H9 (cell line): ENCODE results near the gene C19orf25. TPM values are rescaled to one million over a fixed set of nuclear protein-coding genes. Genes with fewer than 3 reads are reported as not detected.
A peak's percentile ranks its signal among the peaks of the same experiment; 100 is the strongest.

Source experiments
- DNase-seq: peaks from one replicate; pipeline ENCODE4 v3.0.0-alpha.2; 2017
- H2AFZ ChIP-seq: one replicate; pipeline ENCODE4 v1.6.1; 2013; ENCODE audit warnings: mild to moderate bottlenecking, low read length, control low read depth, moderate library complexity
- H2AK5ac ChIP-seq: 2 replicates; pipeline ENCODE4 v1.6.1; 2013; ENCODE audit warnings: low read length, control low read depth, mixed read lengths; ENCODE audit not compliant: insufficient read length
- H2BK120ac ChIP-seq: one replicate; pipeline ENCODE4 v1.6.1; 2013; ENCODE audit warnings: low read depth, mild to moderate bottlenecking, low read length, control low read depth, inconsistent platforms; ENCODE audit not compliant: poor library complexity, severe bottlenecking
- H2BK12ac ChIP-seq: 2 replicates; pipeline ENCODE4 v1.6.1; 2013; ENCODE audit warnings: low read length, control low read depth, mixed read lengths, low read depth; ENCODE audit not compliant: insufficient read length
- H2BK15ac ChIP-seq: 2 replicates; pipeline ENCODE4 v1.6.1; 2013; ENCODE audit warnings: low read depth, low read length, control low read depth
- H2BK20ac ChIP-seq: one replicate; pipeline ENCODE4 v1.6.1; 2013; ENCODE audit warnings: low read depth, mild to moderate bottlenecking, low read length, control low read depth, inconsistent platforms; ENCODE audit not compliant: poor library complexity, severe bottlenecking
- H2BK5ac ChIP-seq: 2 replicates; pipeline ENCODE4 v1.6.1; 2013; ENCODE audit warnings: low read length, control low read depth, mixed read lengths; ENCODE audit not compliant: insufficient read length
- H3K14ac ChIP-seq: 2 replicates; pipeline ENCODE4 v1.6.1; 2013; ENCODE audit warnings: low read length, control low read depth; ENCODE audit not compliant: insufficient read depth
- H3K18ac ChIP-seq: 2 replicates; pipeline ENCODE4 v1.6.1; 2013; ENCODE audit warnings: low read depth, mild to moderate bottlenecking, mixed read lengths, low read length, control low read depth; ENCODE audit not compliant: insufficient read length
- H3K23ac ChIP-seq: 2 replicates; pipeline ENCODE4 v1.6.1; 2013; ENCODE audit warnings: low read length, control low read depth, mixed read lengths, low read depth; ENCODE audit not compliant: insufficient read length
- H3K23me2 ChIP-seq: 2 replicates; pipeline ENCODE4 v1.6.1; 2013; ENCODE audit warnings: low read depth, mild to moderate bottlenecking, mixed read lengths, low read length, control low read depth; ENCODE audit not compliant: insufficient read length, poor library complexity, severe bottlenecking
- H3K27ac ChIP-seq: 2 replicates; pipeline ENCODE4 v1.5.1; 2013; ENCODE audit warnings: low read length, control low read depth, mixed read lengths, low read depth; ENCODE audit not compliant: insufficient read length
- H3K27me3 ChIP-seq: 2 replicates; pipeline ENCODE4 v1.6.1; 2013; ENCODE audit warnings: low read length, control low read depth, inconsistent platforms; ENCODE audit not compliant: insufficient read depth
- H3K4ac ChIP-seq: 2 replicates; pipeline ENCODE4 v1.6.1; 2013; ENCODE audit warnings: low read depth, mild to moderate bottlenecking, control low read depth, inconsistent platforms, low read length, moderate library complexity
- H3K4me1 ChIP-seq: 2 replicates; pipeline ENCODE4 v1.6.1; 2013; ENCODE audit warnings: low read length, control low read depth, inconsistent platforms; ENCODE audit not compliant: insufficient read depth
- H3K4me2 ChIP-seq: 2 replicates; pipeline ENCODE4 v1.6.1; 2013; ENCODE audit warnings: low read length, control low read depth, mixed read lengths; ENCODE audit not compliant: insufficient read length, insufficient read depth
- H3K56ac ChIP-seq: 2 replicates; pipeline ENCODE4 v1.6.1; 2013; ENCODE audit warnings: low read depth, mild to moderate bottlenecking, mixed read lengths, low read length, control low read depth; ENCODE audit not compliant: insufficient read length
- H3K79me1 ChIP-seq: 2 replicates; pipeline ENCODE4 v1.6.1; 2013; ENCODE audit warnings: low read depth, mild to moderate bottlenecking, moderate library complexity, low read length, control low read depth, inconsistent platforms; ENCODE audit not compliant: insufficient read depth, poor library complexity, severe bottlenecking
- H3K79me2 ChIP-seq: 2 replicates; pipeline ENCODE4 v1.6.1; 2013; ENCODE audit warnings: low read length, control low read depth, inconsistent platforms; ENCODE audit not compliant: insufficient read depth
- H3K9ac ChIP-seq: 2 replicates; pipeline ENCODE4 v1.6.1; 2013; ENCODE audit warnings: low read length, control low read depth, mixed read lengths; ENCODE audit not compliant: insufficient read length; ENCODE audit errors: extremely low read depth
- H3K9me3 ChIP-seq: one replicate; pipeline ENCODE4 v1.6.1; 2013; ENCODE audit warnings: low read depth, low read length, inconsistent platforms; ENCODE audit not compliant: control insufficient read depth
- H3T11ph ChIP-seq: one replicate; pipeline ENCODE4 v1.6.1; 2013; ENCODE audit warnings: mild to moderate bottlenecking, low read length, control low read depth, inconsistent platforms
- H4K20me1 ChIP-seq: one replicate; pipeline ENCODE4 v1.6.1; 2013; ENCODE audit not compliant: control insufficient read depth, insufficient read length, insufficient read depth
- H4K5ac ChIP-seq: 2 replicates; pipeline ENCODE4 v1.6.1; 2013; ENCODE audit warnings: low read depth, mild to moderate bottlenecking, mixed read lengths, low read length, control low read depth; ENCODE audit not compliant: insufficient read length
- H4K8ac ChIP-seq: replicated peaks from 2 replicates; pipeline ENCODE4 v1.6.1; 2013; ENCODE audit warnings: low read length, control low read depth, mixed read lengths, low read depth; ENCODE audit not compliant: insufficient read length
- H4K91ac ChIP-seq: 2 replicates; pipeline ENCODE4 v1.6.1; 2013; ENCODE audit warnings: low read depth, mild to moderate bottlenecking, moderate library complexity, mixed read lengths, low read length, control low read depth; ENCODE audit not compliant: insufficient read length
- H3K27ac Mint-ChIP-seq, 3 experiments: 2 replicates in 2 of 3; 3 replicates in 1 of 3; pipeline ENCODE4 v1.8.0; 2020 to 2021; ENCODE audit warnings: mixed read lengths in 3 of 3, mild to moderate bottlenecking in 1 of 3, moderate library complexity in 1 of 3
- H3K27me3 Mint-ChIP-seq: 2 replicates; pipeline ENCODE4 v1.8.0; 2021; ENCODE audit warnings: low read depth, mild to moderate bottlenecking, moderate library complexity, mixed read lengths
- H3K36me3 Mint-ChIP-seq, 3 experiments: 2 replicates in 2 of 3; 3 replicates in 1 of 3; pipeline ENCODE4 v1.8.0; 2020 to 2021; ENCODE audit warnings: low read depth in 3 of 3, mixed read lengths in 3 of 3; ENCODE audit not compliant: insufficient read depth in 1 of 3
- H3K4me1 Mint-ChIP-seq, 2 experiments: 2 replicates each; pipeline ENCODE4 v1.8.0; 2020; ENCODE audit warnings: mixed read lengths in 2 of 2
- H3K4me3 Mint-ChIP-seq, 2 experiments: 2 replicates in 1 of 2; 3 replicates in 1 of 2; pipeline ENCODE4 v1.8.0; 2020 to 2021; ENCODE audit warnings: mild to moderate bottlenecking in 2 of 2, mixed read lengths in 2 of 2, moderate library complexity in 1 of 2
- H3K9me3 Mint-ChIP-seq, 2 experiments: 2 replicates in 1 of 2; 3 replicates in 1 of 2; pipeline ENCODE4 v1.8.0; 2020; ENCODE audit warnings: mild to moderate bottlenecking in 2 of 2, mixed read lengths in 2 of 2, moderate library complexity in 1 of 2
- CTCF ChIP-seq: fragments of 200-600 bp; sonication (generic); conservative IDR thresholded peaks from 3 replicates; pipeline ENCODE4 v1.8.0; 2021; ENCODE audit warnings: antibody characterized with exemption, mild to moderate bottlenecking
- WGBS: extraction: QIAGEN DNeasy Blood & Tissue Kit; methylation state at CpG from one replicate; pipeline ENCODE4 v1.1.7; 2013; ENCODE audit warnings: missing lambda C conversion rate, low lambda C conversion rate, mixed read lengths; ENCODE audit not compliant: insufficient read length; ENCODE audit errors: extremely low coverage; 5-methylcytosine and 5-hydroxymethylcytosine counted together
- total RNA-seq: library from RNA; stranded (reverse); gene quantifications from 2 replicates; pipeline ENCODE4 v1.2.1, GENCODE V29; 2021

C19orf25 gene
- total RNA-seq, 1 experiment from 2014 or later = 36.8 TPM

GRCh38 chr19:1503089-1503924, 24.3 kb upstream of the C19orf25 start:
- H4K91ac ChIP-seq = no peak overlapping the region
- no peak overlapping the region for H2AK5ac ChIP-seq
- peaks cover 11% of the 10 kb centered on the region for H3K23me2 ChIP-seq
- H3K4ac ChIP-seq = no peak overlapping the region
- H3K4me1 ChIP-seq = no peaks in the 10 kb centered on the region
- no peak overlapping the region for H2BK120ac ChIP-seq
- H3K79me2 ChIP-seq = no peaks in the 10 kb centered on the region
- TF ChIP-seq CTCF = peak; percentile 96
- no peak overlapping the region for H4K8ac ChIP-seq
- no peak overlapping the region for H3K14ac ChIP-seq
- no peak overlapping the region for H3K27ac ChIP-seq
- Mint-ChIP-seq H3K4me3 (peak overlapping the region in 1 of 2 experiments; percentile 54; a peak in 2 of 5 replicates), H3K9me3 (peaks cover 7 to 16% of the 10 kb centered on the region in 2 experiments), H3K27ac (no peak overlapping the region), H3K4me1 (peaks cover 0 to 12% of the 10 kb centered on the region in 2 experiments; a peak in 3 of 4 replicates), H3K27me3 (peaks cover 56% of the 10 kb centered on the region), H3K36me3 (no peaks in the 10 kb centered on the region)
- no peak overlapping the region for H2BK15ac ChIP-seq
- H3K9me3 ChIP-seq = no peaks in the 10 kb centered on the region
- H3K9ac ChIP-seq = no peak overlapping the region
- H4K5ac ChIP-seq = no peak overlapping the region
- no peak overlapping the region for H3T11ph ChIP-seq
- no peak overlapping the region for H2BK12ac ChIP-seq
- H2BK20ac ChIP-seq = no peak overlapping the region
- peak overlapping the region; percentile 3 for H3K4me2 ChIP-seq
- no CpG with 5 or more reads among the region's 49 CpGs for WGBS
- no peak overlapping the region for H2AFZ ChIP-seq
- H2BK5ac ChIP-seq = no peak overlapping the region
- H4K20me1 ChIP-seq = no peaks in the 10 kb centered on the region
- no peak overlapping the region for H3K23ac ChIP-seq
- H3K79me1 ChIP-seq = no peaks in the 10 kb centered on the region
- no peaks in the 10 kb centered on the region; the same call in 1 of the 2 replicates for H3K27me3 ChIP-seq
- peak; percentile 79 for DNase-seq
- H3K18ac ChIP-seq = peak overlapping the region; percentile 39
- no peak overlapping the region for H3K56ac ChIP-seq
